ENCODE measurements around the gene DNER. TPM values are rescaled to one million over a fixed set of nuclear protein-coding genes. Genes with fewer than 3 reads are reported as not detected.

DNER gene
- total RNA-seq, 1 donor from 2014 or later, result 1.2 TPM

- DNase-seq (no peak), ATAC-seq (no peak)
- Histone ChIP-seq H3K27me3 (ENCODE audit: low read depth) (no peaks in the 10 kb centered on the region), H3K9me3 (no peaks in the 10 kb centered on the region), H3K4me1 (no peaks in the 10 kb centered on the region), H3K27ac (no peak overlapping the region), H3K4me3 (no peak overlapping the region), H3K36me3 (no peaks in the 10 kb centered on the region)
- intact Hi-C loops (cut with DNase I), result no loop called here
- no peak for TF ChIP-seq CTCF (IDR thresholded peaks at IDR 0.05)
These were observed 54.0 kb downstream of the DNER start for GRCh38 chr2:229660391-229660790.

GRCh38 chr2:229658004-229658403 is 56.4 kb downstream of the DNER start:
- ATAC-seq (no peak), DNase-seq (no peak)
- Histone ChIP-seq H3K27ac (no peak overlapping the region), H3K36me3 (no peaks in the 10 kb centered on the region), H3K4me3 (no peak overlapping the region), H3K4me1 (no peaks in the 10 kb centered on the region), H3K9me3 (no peaks in the 10 kb centered on the region), H3K27me3 (ENCODE audit: low read depth) (no peaks in the 10 kb centered on the region)
- TF ChIP-seq CTCF (IDR thresholded peaks at IDR 0.05), result no peak
- intact Hi-C loops (cut with DNase I), result no loop called here

- Histone ChIP-seq H3K36me3 (no peaks in the 10 kb centered on the region), H3K27me3 (ENCODE audit: low read depth) (no peaks in the 10 kb centered on the region), H3K27ac (no peak overlapping the region), H3K4me3 (no peak overlapping the region), H3K9me3 (no peaks in the 10 kb centered on the region), H3K4me1 (no peaks in the 10 kb centered on the region)
- TF ChIP-seq CTCF (IDR thresholded peaks at IDR 0.05), result no peak
- intact Hi-C loops (cut with DNase I), result no loop called here
- ATAC-seq, result no peak
- no peak for DNase-seq
These were observed 59.9 kb downstream of the DNER start for GRCh38 chr2:229654437-229654836.

- Histone ChIP-seq H3K9me3 (no peaks in the 10 kb centered on the region), H3K27me3 (ENCODE audit: low read depth) (no peaks in the 10 kb centered on the region), H3K4me3 (no peak overlapping the region), H3K27ac (no peak overlapping the region), H3K36me3 (no peaks in the 10 kb centered on the region), H3K4me1 (no peaks in the 10 kb centered on the region)
- intact Hi-C loops (cut with DNase I), result no loop called here
- ATAC-seq, result no peak
- DNase-seq, result no peak
- no peak for TF ChIP-seq CTCF (IDR thresholded peaks at IDR 0.05)
These were observed 60.8 kb downstream of the DNER start for GRCh38 chr2:229653531-229653930.

GRCh38 chr2:229652796-229653195 is 61.6 kb downstream of the DNER start:
- no peak overlapping the region for H3K27ac ChIP-seq
- ATAC-seq (no peak), DNase-seq (no peak)
- no peaks in the 10 kb centered on the region for H3K27me3 ChIP-seq (ENCODE audit: low read depth)
- TF ChIP-seq CTCF (IDR thresholded peaks at IDR 0.05), result no peak
- intact Hi-C loops (cut with DNase I), result no loop called here
- H3K4me1 ChIP-seq, result no peaks in the 10 kb centered on the region
- H3K36me3 ChIP-seq, result no peaks in the 10 kb centered on the region
- H3K4me3 ChIP-seq, result no peak overlapping the region
- no peaks in the 10 kb centered on the region for H3K9me3 ChIP-seq

- intact Hi-C loops (cut with DNase I), result no loop called here
- H3K27me3 ChIP-seq (ENCODE audit: low read depth), result no peaks in the 10 kb centered on the region
- no peaks in the 10 kb centered on the region for H3K4me1 ChIP-seq
- no peak for ATAC-seq
- H3K36me3 ChIP-seq, result no peaks in the 10 kb centered on the region
- H3K27ac ChIP-seq, result no peak overlapping the region
- no peak for DNase-seq
- H3K4me3 ChIP-seq, result no peak overlapping the region
- no peaks in the 10 kb centered on the region for H3K9me3 ChIP-seq
- TF ChIP-seq CTCF (IDR thresholded peaks at IDR 0.05), result no peak
These were observed 63.5 kb downstream of the DNER start for GRCh38 chr2:229650901-229651300.
